Amygdala (tissue), 56 donors: ENCODE measurements around the gene ZC3H11A.

Experiments
- DNase-seq, 56 donors: peaks; one replicate each; lab custom pipeline; 2025; lab: John Stamatoyannopoulos, UW

ZC3H11A gene

GRCh38 chr1:203839081-203839480 is 43.7 kb downstream of the ZC3H11A start:
- DNase-seq: no peak

GRCh38 chr1:203840208-203840808 is 44.9 kb downstream of the ZC3H11A start:
- no peak for DNase-seq

GRCh38 chr1:203842559-203842876 is 47.1 kb downstream of the ZC3H11A start:
- DNase-seq: no peak

GRCh38 chr1:203843435-203843834 is 48.0 kb downstream of the ZC3H11A start:
- no peak for DNase-seq
